Measurements from ENCODE around the gene CLIC2. TPM values are rescaled to one million over a fixed set of nuclear protein-coding genes. Genes with fewer than 3 reads are reported as not detected.

The CLIC2 gene
- 1.9 and 2.4 TPM in 2 replicates for total RNA-seq

DNA sequence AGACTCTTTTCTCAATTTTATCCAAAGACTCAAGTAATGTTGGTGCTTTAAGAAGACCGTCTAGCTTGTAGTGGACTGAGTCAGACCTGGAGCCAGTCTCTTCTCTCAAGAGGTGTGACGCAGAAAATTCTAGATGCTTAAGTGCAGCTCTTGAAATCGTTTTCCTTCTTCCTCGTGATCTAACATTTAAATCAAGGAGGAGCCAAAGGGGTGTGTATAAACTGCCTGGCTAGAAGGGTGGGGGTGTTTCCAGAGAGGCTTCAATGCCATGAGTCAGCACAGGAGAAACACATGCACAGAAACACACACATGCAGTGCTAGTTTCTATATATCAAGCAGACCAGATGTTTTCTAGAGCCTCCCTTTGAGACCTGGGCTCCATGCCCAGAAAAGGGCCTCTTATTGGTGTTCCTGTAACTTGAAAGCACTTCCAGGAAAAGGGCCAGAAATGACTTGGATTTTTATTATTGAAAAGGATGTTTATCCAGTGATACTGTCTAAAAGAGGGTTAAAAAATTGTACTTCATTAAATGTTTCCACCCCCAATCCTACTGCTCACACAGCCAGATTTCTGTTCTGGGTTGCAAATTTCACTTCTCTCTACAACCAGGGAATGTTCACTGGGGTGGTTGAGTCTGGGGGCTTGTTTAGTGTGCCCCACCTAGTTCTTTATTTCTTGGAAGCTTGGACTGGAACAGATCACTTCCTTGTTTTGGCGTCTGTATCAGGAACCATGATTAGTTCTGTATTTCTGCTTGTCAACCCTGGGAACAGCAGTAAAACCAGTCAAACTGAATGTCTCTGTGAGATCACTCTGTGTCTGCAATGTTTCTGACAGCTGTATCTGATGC lies at the start of gene CLIC2:
Gene CLIC2, minus strand, starts transcription at position 129 of the 851 bp plus-strand sequence. CDS start 187 bp downstream, outside the sequence.

DNA sequence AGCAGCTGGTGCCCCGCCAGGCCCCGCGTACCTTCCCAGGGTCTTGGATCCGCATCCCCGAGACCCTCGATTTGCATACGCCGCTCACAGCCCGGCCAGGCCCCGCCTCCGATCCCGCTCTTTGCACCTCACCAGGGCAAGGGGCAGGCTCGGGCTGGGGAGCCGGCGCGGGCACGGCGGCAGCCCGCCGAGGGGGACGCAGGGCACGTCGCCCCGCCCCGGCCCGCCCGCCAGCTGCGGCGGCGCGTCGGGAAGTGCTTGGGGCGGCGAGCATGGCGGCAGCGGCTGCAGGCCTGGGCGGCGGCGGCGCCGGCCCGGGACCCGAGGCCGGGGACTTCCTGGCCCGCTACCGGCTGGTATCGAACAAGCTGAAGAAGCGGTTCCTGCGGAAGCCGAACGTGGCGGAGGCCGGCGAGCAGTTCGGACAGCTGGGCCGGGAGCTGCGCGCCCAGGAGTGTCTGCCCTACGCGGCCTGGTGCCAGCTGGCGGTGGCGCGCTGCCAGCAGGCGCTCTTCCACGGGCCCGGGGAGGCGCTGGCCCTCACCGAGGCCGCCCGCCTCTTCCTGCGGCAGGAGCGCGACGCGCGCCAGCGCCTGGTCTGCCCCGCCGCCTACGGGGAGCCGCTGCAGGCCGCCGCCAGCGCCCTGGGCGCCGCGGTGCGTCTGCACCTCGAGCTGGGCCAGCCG lies 47.6 kb upstream of the CLIC2 start, which contains the start of gene F8A2:
Gene F8A2, plus strand, starts transcription at position 253 of the 686 bp plus-strand sequence. Its CDS starts 20 bp downstream, at position 273.

DNA sequence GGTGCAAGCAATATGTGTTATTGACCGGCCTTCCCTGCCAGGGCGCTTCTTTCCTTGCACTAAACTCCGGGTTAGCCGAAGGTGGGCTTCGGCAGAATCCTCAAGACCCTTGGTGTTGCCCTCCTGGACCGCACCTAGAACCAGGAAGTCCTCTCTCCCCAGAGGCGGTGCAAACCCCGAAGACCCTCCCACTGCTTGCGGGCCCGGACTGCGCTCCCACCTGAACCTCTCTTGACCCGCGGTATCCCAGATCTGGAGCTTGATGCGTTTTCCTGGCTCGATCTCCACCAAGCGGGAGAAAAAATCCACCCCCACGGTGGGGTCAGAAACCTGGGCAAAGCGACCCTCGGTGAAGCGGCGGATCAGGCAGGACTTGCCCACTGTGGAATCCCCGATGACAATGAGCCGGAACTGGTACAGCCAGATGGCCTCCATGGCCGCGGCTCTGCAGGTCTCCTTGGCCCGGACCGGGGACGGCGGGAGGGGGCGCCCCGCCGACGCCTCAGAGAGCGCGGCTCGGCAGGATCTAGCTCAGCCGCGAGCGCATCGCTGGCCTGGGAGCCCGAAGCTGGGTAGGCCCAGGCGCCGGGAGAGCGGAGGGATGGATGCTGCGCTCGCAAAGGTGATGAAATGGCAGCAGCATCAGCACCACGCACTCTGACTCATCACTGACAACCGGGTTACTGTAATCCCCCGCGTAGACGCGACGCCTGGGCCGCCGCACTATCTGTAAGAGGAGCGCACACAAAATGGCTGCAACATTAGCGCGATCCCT lies 70.4 kb downstream of the CLIC2 start, which contains the start of gene RAB39B:
Gene RAB39B, minus strand, starts transcription at position 638 of the 775 bp plus-strand sequence. Its CDS starts 203 bp downstream, at position 435.

Other genes starting within 250 kb of the CLIC2 start
- gene VBP1, start 118.2 kb downstream of the CLIC2 start, total RNA-seq, result 62.9 and 66.7 TPM in 2 replicates
- 0.06 and 0.13 TPM in 2 replicates for gene RAB39B, start 70.1 kb downstream of the CLIC2 start, total RNA-seq
- not detected in 2 replicates for gene F8A2, start 47.5 kb upstream of the CLIC2 start, total RNA-seq
- 0.92 and 0.99 TPM in 2 replicates for gene F8A3, start 124.0 kb upstream of the CLIC2 start, total RNA-seq

All from aortic smooth muscle cell (primary cell).